Lower lobe of right lung (tissue), 2 donors: ENCODE data around the gene HDAC6. TPM values are rescaled to one million over a fixed set of nuclear protein-coding genes. Genes with fewer than 3 reads are reported as not detected.
"Not testable (repeated sequence)": the region's sequence is repeated elsewhere in the genome, so short reads cannot be mapped to it uniquely, and the experiment has no call there.

Experiments used
- ATAC-seq, 2 donors: fragments of 200-7000 bp; cut with Tn5 transposase; one replicate each; pipeline ENCODE4 v1.9.1; 2020 to 2022; ENCODE audit warnings: mild to moderate bottlenecking in 2 of 2, moderate library complexity in 2 of 2
- DNase-seq: peaks from one replicate; pipeline ENCODE4 v3.0.0-alpha.2; 2020
- H3K27ac ChIP-seq: fragments of 200-600 bp; one replicate; pipeline ENCODE4 v1.8.0; 2022
- H3K27me3 ChIP-seq: fragments of 200-600 bp; one replicate; pipeline ENCODE4 v1.8.0; 2022; ENCODE audit warnings: low read depth
- H3K36me3 ChIP-seq: fragments of 200-600 bp; one replicate; pipeline ENCODE4 v1.8.0; 2022; ENCODE audit warnings: mild to moderate bottlenecking
- H3K4me1 ChIP-seq: fragments of 200-600 bp; one replicate; pipeline ENCODE4 v1.8.0; 2022
- H3K4me3 ChIP-seq: fragments of 200-600 bp; one replicate; pipeline ENCODE4 v1.8.0; 2022; ENCODE audit warnings: mild to moderate bottlenecking
- H3K9me3 ChIP-seq: fragments of 200-600 bp; one replicate; pipeline ENCODE4 v1.8.0; 2022
- CTCF ChIP-seq: fragments of 200-600 bp; IDR thresholded peaks from one replicate; pipeline ENCODE4 v1.8.0; 2022; ENCODE audit warnings: antibody characterized with exemption, mild to moderate bottlenecking
- intact Hi-C: fragments of 100-400 bp; cut with DNase I; formaldehyde crosslinking; loops from one replicate; pipeline ENCODE4 v1.11.0; 2022
- total RNA-seq: library from RNA; stranded (reverse); fragmentation: NEBNext Ultra II Directional; extraction: Animal tissue kit (Norgen Biotek cat#: 25700); gene quantifications from one replicate; pipeline ENCODE4 v1.2.1, GENCODE V29; 2021
- donor health status: DM: no; HTN: yes; CAD: no; lungs with severe emphysema.

The HDAC6 gene
- total RNA-seq, 1 donor from 2014 or later: 96.1 TPM

- intact Hi-C loops: no loop called here
- no peak for ATAC-seq
- no peak for DNase-seq
Observed at GRCh38 chrX:48854898-48855297, 53.0 kb downstream of the HDAC6 start.

GRCh38 chrX:48864210-48864609 lies 62.3 kb downstream of the HDAC6 start:
- no peaks in the 10 kb centered on the region for H3K27me3 ChIP-seq
- TF ChIP-seq CTCF: no peak
- DNase-seq (no peak), ATAC-seq (no peak)
- no peaks in the 10 kb centered on the region for H3K4me1 ChIP-seq
- intact Hi-C loops: no loop called here
- no peak overlapping the region for H3K4me3 ChIP-seq
- H3K9me3 ChIP-seq: no peaks in the 10 kb centered on the region
- H3K27ac ChIP-seq: no peak overlapping the region
- H3K36me3 ChIP-seq: no peaks in the 10 kb centered on the region

More at GRCh38 chrX:48854898-48855297, 53.0 kb downstream of the HDAC6 start:
- Histone ChIP-seq H3K27me3 (no peaks in the 10 kb centered on the region), H3K27ac (no peak overlapping the region), H3K4me3 (no peak overlapping the region), H3K4me1 (no peaks in the 10 kb centered on the region), H3K36me3 (no peaks in the 10 kb centered on the region), H3K9me3 (no peaks in the 10 kb centered on the region)
- TF ChIP-seq CTCF: no peak

- H3K36me3 ChIP-seq, H3K4me1 ChIP-seq, ATAC-seq, H3K4me3 ChIP-seq, H3K9me3 ChIP-seq, H3K27ac ChIP-seq, H3K27me3 ChIP-seq, DNase-seq, intact Hi-C loops: not testable (repeated sequence)
Observed at GRCh38 chrX:48872017-48872416, 70.2 kb downstream of the HDAC6 start.

Other genes with a start within 250 kb of the HDAC6 start
- 157 TPM for gene RBM3, start 227.6 kb upstream of the HDAC6 start, total RNA-seq
- 125 TPM for gene WDR13, start 204.6 kb upstream of the HDAC6 start, total RNA-seq
- 40.3 TPM for gene WAS, start 118.3 kb upstream of the HDAC6 start, total RNA-seq
- 3.5 TPM for gene SUV39H1, start 105.3 kb upstream of the HDAC6 start, total RNA-seq
- gene GLOD5, start 40.3 kb upstream of the HDAC6 start, total RNA-seq: 0.95 TPM
- gene GATA1, start 15.5 kb upstream of the HDAC6 start, total RNA-seq: 1.2 TPM
- not detected for gene ERAS, start 24.4 kb downstream of the HDAC6 start, total RNA-seq
- gene PCSK1N, start 33.5 kb downstream of the HDAC6 start, total RNA-seq: 3.0 TPM
- 37.7 TPM for gene TIMM17B, start 95.7 kb downstream of the HDAC6 start, total RNA-seq
- gene PQBP1, start 95.9 kb downstream of the HDAC6 start, total RNA-seq: 55.0 TPM
- 21.3 TPM for gene SLC35A2, start 109.6 kb downstream of the HDAC6 start, total RNA-seq
- gene PIM2, start 117.0 kb downstream of the HDAC6 start, total RNA-seq: 20.6 TPM
- gene OTUD5, start 155.5 kb downstream of the HDAC6 start, total RNA-seq: 45.8 TPM
- 1.8 TPM for gene KCND1, start 169.8 kb downstream of the HDAC6 start, total RNA-seq
- 54.2 TPM for gene GRIPAP1, start 200.2 kb downstream of the HDAC6 start, total RNA-seq
- 51.4 TPM for gene TFE3, start 241.3 kb downstream of the HDAC6 start, total RNA-seq